SU-DHL-6 (cell line): ENCODE data around the gene HSPA4.

Experiments used
- EZH2phosphoT487 ChIP-seq: fragments of 200-600 bp; sonication (generic), shearing (Covaris generic); conservative IDR thresholded peaks from 2 replicates; pipeline ENCODE4 v1.6.1; 2018; ENCODE audit warnings: mild to moderate bottlenecking, antibody characterized with exemption, low read length, moderate library complexity, mixed read lengths
- TF ChIP-seq, protein P1 (sequence below): fragments of 200-600 bp; sonication (generic); IDR thresholded peaks from one replicate; pipeline ENCODE4 v1.5.1; 2017; ENCODE audit warnings: antibody characterized with exemption, mild to moderate bottlenecking, low read length, moderate library complexity; ENCODE audit not compliant: insufficient read depth, poor library complexity, severe bottlenecking

DNA sequence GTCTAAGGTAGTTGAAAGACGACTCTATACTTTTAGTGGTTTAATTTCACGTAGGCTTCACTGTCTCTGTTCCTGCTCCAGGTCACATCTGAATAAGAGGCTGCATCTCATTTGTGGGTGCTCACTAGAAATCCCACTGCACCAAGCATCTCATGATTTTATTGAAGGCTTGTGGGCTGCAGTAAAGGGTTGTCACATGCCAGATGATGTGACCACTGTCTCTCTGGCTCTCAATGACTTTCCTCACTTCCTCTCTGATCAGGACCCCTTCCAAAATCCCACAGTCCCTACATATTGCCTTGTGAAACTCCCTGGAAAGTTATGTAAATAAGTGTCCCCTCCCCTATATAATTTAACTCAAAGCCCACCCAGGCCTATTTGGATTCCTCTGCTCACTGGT, 16.6 kb upstream of the HSPA4 start:
- TF ChIP-seq EZH2phosphoT487 = no peak
- TF ChIP-seq, protein P1, sequence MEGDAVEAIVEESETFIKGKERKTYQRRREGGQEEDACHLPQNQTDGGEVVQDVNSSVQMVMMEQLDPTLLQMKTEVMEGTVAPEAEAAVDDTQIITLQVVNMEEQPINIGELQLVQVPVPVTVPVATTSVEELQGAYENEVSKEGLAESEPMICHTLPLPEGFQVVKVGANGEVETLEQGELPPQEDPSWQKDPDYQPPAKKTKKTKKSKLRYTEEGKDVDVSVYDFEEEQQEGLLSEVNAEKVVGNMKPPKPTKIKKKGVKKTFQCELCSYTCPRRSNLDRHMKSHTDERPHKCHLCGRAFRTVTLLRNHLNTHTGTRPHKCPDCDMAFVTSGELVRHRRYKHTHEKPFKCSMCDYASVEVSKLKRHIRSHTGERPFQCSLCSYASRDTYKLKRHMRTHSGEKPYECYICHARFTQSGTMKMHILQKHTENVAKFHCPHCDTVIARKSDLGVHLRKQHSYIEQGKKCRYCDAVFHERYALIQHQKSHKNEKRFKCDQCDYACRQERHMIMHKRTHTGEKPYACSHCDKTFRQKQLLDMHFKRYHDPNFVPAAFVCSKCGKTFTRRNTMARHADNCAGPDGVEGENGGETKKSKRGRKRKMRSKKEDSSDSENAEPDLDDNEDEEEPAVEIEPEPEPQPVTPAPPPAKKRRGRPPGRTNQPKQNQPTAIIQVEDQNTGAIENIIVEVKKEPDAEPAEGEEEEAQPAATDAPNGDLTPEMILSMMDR = no peak
